Measurements from ENCODE around the gene DENND5B. TPM values are rescaled to one million over a fixed set of nuclear protein-coding genes. Genes with fewer than 3 reads are reported as not detected.

Gene DENND5B
- total and polyA plus RNA-seq, 4 donors: 4.5 to 23.1 (median 9.3) TPM

DNA sequence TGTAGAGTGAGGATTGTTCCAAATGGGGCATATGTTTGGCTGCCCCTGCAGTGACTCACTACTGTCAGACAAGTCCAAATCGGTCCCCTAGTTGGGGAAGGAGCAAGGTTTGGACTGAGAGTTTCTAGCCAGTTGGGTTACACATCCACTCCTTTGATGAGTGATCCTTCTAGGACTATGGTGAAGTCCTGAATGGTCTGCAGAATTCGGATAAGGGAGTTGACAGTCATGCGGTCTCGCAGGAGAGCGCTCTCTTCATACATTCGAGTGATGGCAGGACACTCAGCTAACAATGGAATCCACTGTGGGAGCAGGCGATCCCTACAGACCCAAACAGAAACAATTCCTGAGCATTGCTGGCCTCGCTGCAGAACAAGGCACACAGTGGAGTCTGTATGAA is 203.5 kb downstream of the DENND5B start:
- H3K4me1 ChIP-seq (ENCODE audit: control insufficient read depth in 4 of 4, insufficient read depth in 4 of 4, low read length in 3 of 4): no peaks in the 10 kb centered on the region
- H3K27ac ChIP-seq (ENCODE audit: low read depth in 1 of 2, low read length in 2 of 2): no peak overlapping the region
- TF ChIP-seq JUND (IDR thresholded peaks at IDR 0.05) (no peak), FOXA2 (IDR thresholded peaks at IDR 0.05) (no peak), EGR1 (IDR thresholded peaks at IDR 0.05; ENCODE audit: low read depth in 2 of 2) (no peak)
- TF ChIP-seq, protein P1, sequence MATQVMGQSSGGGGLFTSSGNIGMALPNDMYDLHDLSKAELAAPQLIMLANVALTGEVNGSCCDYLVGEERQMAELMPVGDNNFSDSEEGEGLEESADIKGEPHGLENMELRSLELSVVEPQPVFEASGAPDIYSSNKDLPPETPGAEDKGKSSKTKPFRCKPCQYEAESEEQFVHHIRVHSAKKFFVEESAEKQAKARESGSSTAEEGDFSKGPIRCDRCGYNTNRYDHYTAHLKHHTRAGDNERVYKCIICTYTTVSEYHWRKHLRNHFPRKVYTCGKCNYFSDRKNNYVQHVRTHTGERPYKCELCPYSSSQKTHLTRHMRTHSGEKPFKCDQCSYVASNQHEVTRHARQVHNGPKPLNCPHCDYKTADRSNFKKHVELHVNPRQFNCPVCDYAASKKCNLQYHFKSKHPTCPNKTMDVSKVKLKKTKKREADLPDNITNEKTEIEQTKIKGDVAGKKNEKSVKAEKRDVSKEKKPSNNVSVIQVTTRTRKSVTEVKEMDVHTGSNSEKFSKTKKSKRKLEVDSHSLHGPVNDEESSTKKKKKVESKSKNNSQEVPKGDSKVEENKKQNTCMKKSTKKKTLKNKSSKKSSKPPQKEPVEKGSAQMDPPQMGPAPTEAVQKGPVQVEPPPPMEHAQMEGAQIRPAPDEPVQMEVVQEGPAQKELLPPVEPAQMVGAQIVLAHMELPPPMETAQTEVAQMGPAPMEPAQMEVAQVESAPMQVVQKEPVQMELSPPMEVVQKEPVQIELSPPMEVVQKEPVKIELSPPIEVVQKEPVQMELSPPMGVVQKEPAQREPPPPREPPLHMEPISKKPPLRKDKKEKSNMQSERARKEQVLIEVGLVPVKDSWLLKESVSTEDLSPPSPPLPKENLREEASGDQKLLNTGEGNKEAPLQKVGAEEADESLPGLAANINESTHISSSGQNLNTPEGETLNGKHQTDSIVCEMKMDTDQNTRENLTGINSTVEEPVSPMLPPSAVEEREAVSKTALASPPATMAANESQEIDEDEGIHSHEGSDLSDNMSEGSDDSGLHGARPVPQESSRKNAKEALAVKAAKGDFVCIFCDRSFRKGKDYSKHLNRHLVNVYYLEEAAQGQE (IDR thresholded peaks at IDR 0.05): no peak
- TF ChIP-seq, protein P2, sequence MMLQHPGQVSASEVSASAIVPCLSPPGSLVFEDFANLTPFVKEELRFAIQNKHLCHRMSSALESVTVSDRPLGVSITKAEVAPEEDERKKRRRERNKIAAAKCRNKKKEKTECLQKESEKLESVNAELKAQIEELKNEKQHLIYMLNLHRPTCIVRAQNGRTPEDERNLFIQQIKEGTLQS (IDR thresholded peaks at IDR 0.05): no peak
- no peaks in the 10 kb centered on the region for H3K27me3 ChIP-seq (ENCODE audit: control insufficient read depth in 4 of 4, insufficient read depth in 4 of 4, low read length in 3 of 4)
- WGBS: 91% methylated on average over 8 of the region's 8 CpGs
- H3K4me3 ChIP-seq (ENCODE audit: low read depth in 1 of 3, low read length in 3 of 3): no peak overlapping the region
- H3K36me3 ChIP-seq (ENCODE audit: control insufficient read depth in 4 of 4, insufficient read depth in 3 of 4, low read depth in 1 of 4, low read length in 3 of 4): peaks cover 6 to 52% (median 30%) of the 10 kb centered on the region in 4 donors
- no peaks in the 10 kb centered on the region for H3K9me3 ChIP-seq (ENCODE audit: control insufficient read depth in 4 of 4, low read length in 3 of 4)
- no peak overlapping the region for H3K9ac ChIP-seq (ENCODE audit: low read depth in 1 of 2, low read length in 2 of 2)
- no peak for DNase-seq (ENCODE audit: low spot score)

DNA sequence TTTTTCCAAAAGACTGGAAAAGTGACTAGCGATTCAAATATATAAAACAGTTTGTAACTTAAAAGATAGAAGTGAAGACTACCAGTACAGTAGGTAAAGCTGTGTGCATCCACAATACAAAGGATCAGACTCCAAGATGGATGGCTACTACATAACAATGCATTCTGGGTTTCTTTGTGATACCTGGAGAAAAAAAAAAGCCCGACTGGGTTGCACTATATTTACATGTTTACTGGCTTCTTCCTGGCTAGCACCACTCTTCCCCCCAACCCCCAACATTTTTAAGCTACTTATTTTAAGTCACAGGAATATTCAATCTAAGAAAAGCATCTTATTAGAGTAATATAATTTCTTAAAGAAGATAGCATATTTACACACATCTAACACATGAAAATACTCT is 203.9 kb downstream of the DENND5B start:
- H3K27ac ChIP-seq (ENCODE audit: low read depth in 1 of 2, low read length in 2 of 2): no peak overlapping the region
- no peak overlapping the region for H3K9ac ChIP-seq (ENCODE audit: low read depth in 1 of 2, low read length in 2 of 2)
- H3K9me3 ChIP-seq (ENCODE audit: control insufficient read depth in 4 of 4, low read length in 3 of 4): no peaks in the 10 kb centered on the region
- H3K4me1 ChIP-seq (ENCODE audit: control insufficient read depth in 4 of 4, insufficient read depth in 4 of 4, low read length in 3 of 4): no peaks in the 10 kb centered on the region
- TF ChIP-seq SP1 (IDR thresholded peaks at IDR 0.05) (no peak), HNF4A (conservative IDR thresholded peaks at IDR 0.05) (no peak), RAD21 (IDR thresholded peaks at IDR 0.05) (no peak), NR2F2 (IDR thresholded peaks at IDR 0.05) (no peak), HNF4G (IDR thresholded peaks at IDR 0.05) (no peak), GABPA (IDR thresholded peaks at IDR 0.05 in 1 of 2, conservative IDR thresholded peaks at IDR 0.05 in 1 of 2) (no peak), FOXA2 (IDR thresholded peaks at IDR 0.05) (no peak), RXRA (IDR thresholded peaks at IDR 0.05) (no peak), EGR1 (IDR thresholded peaks at IDR 0.05; ENCODE audit: low read depth in 2 of 2) (no peak), FOXA1 (IDR thresholded peaks at IDR 0.05) (no peak), JUND (IDR thresholded peaks at IDR 0.05) (no peak), YY1 (IDR thresholded peaks at IDR 0.05) (no peak), TAF1 (conservative IDR thresholded peaks at IDR 0.05) (no peak)
- TF ChIP-seq, protein P3, sequence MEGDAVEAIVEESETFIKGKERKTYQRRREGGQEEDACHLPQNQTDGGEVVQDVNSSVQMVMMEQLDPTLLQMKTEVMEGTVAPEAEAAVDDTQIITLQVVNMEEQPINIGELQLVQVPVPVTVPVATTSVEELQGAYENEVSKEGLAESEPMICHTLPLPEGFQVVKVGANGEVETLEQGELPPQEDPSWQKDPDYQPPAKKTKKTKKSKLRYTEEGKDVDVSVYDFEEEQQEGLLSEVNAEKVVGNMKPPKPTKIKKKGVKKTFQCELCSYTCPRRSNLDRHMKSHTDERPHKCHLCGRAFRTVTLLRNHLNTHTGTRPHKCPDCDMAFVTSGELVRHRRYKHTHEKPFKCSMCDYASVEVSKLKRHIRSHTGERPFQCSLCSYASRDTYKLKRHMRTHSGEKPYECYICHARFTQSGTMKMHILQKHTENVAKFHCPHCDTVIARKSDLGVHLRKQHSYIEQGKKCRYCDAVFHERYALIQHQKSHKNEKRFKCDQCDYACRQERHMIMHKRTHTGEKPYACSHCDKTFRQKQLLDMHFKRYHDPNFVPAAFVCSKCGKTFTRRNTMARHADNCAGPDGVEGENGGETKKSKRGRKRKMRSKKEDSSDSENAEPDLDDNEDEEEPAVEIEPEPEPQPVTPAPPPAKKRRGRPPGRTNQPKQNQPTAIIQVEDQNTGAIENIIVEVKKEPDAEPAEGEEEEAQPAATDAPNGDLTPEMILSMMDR (IDR thresholded peaks at IDR 0.05; ENCODE audit: low read depth, low read length, missing input control): no peak
- TF ChIP-seq, protein P2 (IDR thresholded peaks at IDR 0.05): no peak
- TF ChIP-seq, protein P1 (IDR thresholded peaks at IDR 0.05): no peak
- TF ChIP-seq, protein P4, sequence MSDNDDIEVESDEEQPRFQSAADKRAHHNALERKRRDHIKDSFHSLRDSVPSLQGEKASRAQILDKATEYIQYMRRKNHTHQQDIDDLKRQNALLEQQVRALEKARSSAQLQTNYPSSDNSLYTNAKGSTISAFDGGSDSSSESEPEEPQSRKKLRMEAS (IDR thresholded peaks at IDR 0.05): no peak
- TF ChIP-seq, protein P5, sequence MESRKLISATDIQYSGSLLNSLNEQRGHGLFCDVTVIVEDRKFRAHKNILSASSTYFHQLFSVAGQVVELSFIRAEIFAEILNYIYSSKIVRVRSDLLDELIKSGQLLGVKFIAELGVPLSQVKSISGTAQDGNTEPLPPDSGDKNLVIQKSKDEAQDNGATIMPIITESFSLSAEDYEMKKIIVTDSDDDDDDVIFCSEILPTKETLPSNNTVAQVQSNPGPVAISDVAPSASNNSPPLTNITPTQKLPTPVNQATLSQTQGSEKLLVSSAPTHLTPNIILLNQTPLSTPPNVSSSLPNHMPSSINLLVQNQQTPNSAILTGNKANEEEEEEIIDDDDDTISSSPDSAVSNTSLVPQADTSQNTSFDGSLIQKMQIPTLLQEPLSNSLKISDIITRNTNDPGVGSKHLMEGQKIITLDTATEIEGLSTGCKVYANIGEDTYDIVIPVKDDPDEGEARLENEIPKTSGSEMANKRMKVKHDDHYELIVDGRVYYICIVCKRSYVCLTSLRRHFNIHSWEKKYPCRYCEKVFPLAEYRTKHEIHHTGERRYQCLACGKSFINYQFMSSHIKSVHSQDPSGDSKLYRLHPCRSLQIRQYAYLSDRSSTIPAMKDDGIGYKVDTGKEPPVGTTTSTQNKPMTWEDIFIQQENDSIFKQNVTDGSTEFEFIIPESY (IDR thresholded peaks at IDR 0.05): no peak
- no peak overlapping the region for H3K4me3 ChIP-seq (ENCODE audit: low read depth in 1 of 3, low read length in 3 of 3)
- 76% methylated on average over 2 of the region's 2 CpGs for WGBS
- H3K36me3 ChIP-seq (ENCODE audit: control insufficient read depth in 4 of 4, insufficient read depth in 3 of 4, low read depth in 1 of 4, low read length in 3 of 4): peaks cover 6 to 48% (median 26%) of the 10 kb centered on the region in 4 donors
- DNase-seq (ENCODE audit: low spot score): no peak
- no peaks in the 10 kb centered on the region for H3K27me3 ChIP-seq (ENCODE audit: control insufficient read depth in 4 of 4, insufficient read depth in 4 of 4, low read length in 3 of 4)

Measured in liver (tissue), 9 donors.